HepG2 (cell line): ENCODE measurements around the gene PCNT. TPM values are rescaled to one million over a fixed set of nuclear protein-coding genes. Genes with fewer than 3 reads are reported as not detected.

Source experiments
- AGO1 ChIP-seq: fragments of 200-400 bp; formaldehyde crosslinking; IDR thresholded peaks from 2 replicates; pipeline ENCODE4 v1.6.1; 2017; ENCODE audit warnings: mild to moderate bottlenecking, low read depth, low read length, moderate library complexity; ENCODE audit not compliant: poor library complexity, severe bottlenecking
- ARID2 ChIP-seq: sonication (generic); formaldehyde crosslinking; IDR thresholded peaks from 2 replicates; pipeline ENCODE4 v1.8.1; 2022; ENCODE audit warnings: mild to moderate bottlenecking, missing genetic modification reagents, borderline replicate concordance
- IKZF4 ChIP-seq: sonication (generic); formaldehyde crosslinking; IDR thresholded peaks from 2 replicates; pipeline ENCODE4 v1.5.1; 2020; ENCODE audit warnings: borderline replicate concordance, mild to moderate bottlenecking, low read depth, missing genetic modification reagents; ENCODE audit errors: not compliant biosample characterization
- IRF1 ChIP-seq: sonication (generic); formaldehyde crosslinking; IDR thresholded peaks from 2 replicates; pipeline ENCODE4 v1.4.0; 2020; ENCODE audit warnings: low read depth, mild to moderate bottlenecking, missing genetic modification reagents
- NR2C2 ChIP-seq: sonication (generic); formaldehyde crosslinking; IDR thresholded peaks from 2 replicates; pipeline ENCODE4 v1.4.0; 2020; ENCODE audit warnings: missing genetic modification reagents, mild to moderate bottlenecking, moderate library complexity, borderline replicate concordance
- ZBTB7B ChIP-seq: sonication (generic); formaldehyde crosslinking; IDR thresholded peaks from 2 replicates; pipeline ENCODE4 v1.4.0; 2020; ENCODE audit warnings: missing genetic modification reagents
- ZC3H13 ChIP-seq: sonication (generic); formaldehyde crosslinking; IDR thresholded peaks from 2 replicates; pipeline ENCODE4 v1.8.1; 2023; ENCODE audit warnings: mild to moderate bottlenecking, missing genetic modification reagents, moderate library complexity
- ZNF350 ChIP-seq: sonication (generic); formaldehyde crosslinking; IDR thresholded peaks from 2 replicates; pipeline ENCODE4 v1.4.0; 2020; ENCODE audit warnings: mild to moderate bottlenecking, low read depth, missing genetic modification reagents, borderline replicate concordance
- ZNF576 ChIP-seq: sonication (generic); formaldehyde crosslinking; IDR thresholded peaks from 2 replicates; pipeline ENCODE4 v1.4.0; 2020; ENCODE audit warnings: mild to moderate bottlenecking, missing genetic modification reagents
- ZNF598 ChIP-seq: sonication (generic); formaldehyde crosslinking; IDR thresholded peaks from 2 replicates; pipeline ENCODE4 v1.5.1; 2020; ENCODE audit warnings: mild to moderate bottlenecking, missing genetic modification reagents, borderline replicate concordance
- ZSCAN21 ChIP-seq: sonication (generic); formaldehyde crosslinking; IDR thresholded peaks from 2 replicates; pipeline ENCODE4 v1.8.0; 2022; ENCODE audit warnings: mild to moderate bottlenecking, missing genetic modification reagents, moderate library complexity, borderline replicate concordance
- polyA plus RNA-seq, 8 experiments: library from polyadenylated mRNA; depleted of rRNA in 3 of 8; stranded (reverse) in 7 of 8; unstranded in 1 of 8; fragments of >200 nt; fragmentation: Illumina TruSeq in 4 of 8; extraction: Trizol in 4 of 8; gene quantifications; 2 replicates each; pipeline versions ENCODE4 v1.2.1 to v1.2.3, GENCODE V29; 2011 to 2016; ENCODE audit warnings: low read depth in 4 of 8, missing spikeins in 1 of 8, mixed read lengths in 1 of 8; ENCODE audit not compliant: insufficient read depth in 1 of 8
- total RNA-seq, 5 experiments: library from RNA; depleted of rRNA; stranded (reverse); fragments of >200 nt; fragmentation: Illumina TruSeq; extraction: Trizol; gene quantifications; 2 replicates each; pipeline ENCODE4 v1.2.3, GENCODE V29; 2016; ENCODE audit warnings: low read depth in 1 of 5
- TF ChIP-seq, protein P1 (sequence below): sonication (generic); formaldehyde crosslinking; IDR thresholded peaks from 2 replicates; pipeline ENCODE4 v1.9.0; 2021; ENCODE audit warnings: missing genetic modification reagents, borderline replicate concordance
- TF ChIP-seq, protein P2 (sequence below): sonication (generic); formaldehyde crosslinking; IDR thresholded peaks from 2 replicates; pipeline ENCODE4 v1.4.0; 2020; ENCODE audit warnings: missing genetic modification reagents, borderline replicate concordance
- TF ChIP-seq, protein P3 (sequence below): sonication (generic); formaldehyde crosslinking; IDR thresholded peaks from 2 replicates; pipeline ENCODE4 v1.4.0; 2020; ENCODE audit warnings: missing genetic modification reagents, borderline replicate concordance

The PCNT gene
- total and polyA plus RNA-seq, 2 of the 13 experiments (the other 11 are each of a cell fraction or from before 2014, with no cell fraction given) = 5.6 to 12.4 TPM

GRCh38 chr21:46285761-46286647, 38.0 kb upstream of the PCNT start, which contains the start of gene YBEY (continued):
- TF ChIP-seq AGO1 (peak; percentile 51), ZNF350 (CRISPR knock-in tag) (peak; percentile 38; the same call in 1 of the 2 replicates), NR2C2 (CRISPR knock-in tag) (peak; percentile 77), IKZF4 (CRISPR knock-in tag) (peak; percentile 76), ZSCAN21 (CRISPR knock-in tag) (no peak; the same call in 1 of the 2 replicates), ARID2 (CRISPR knock-in tag) (peak; percentile 50; the same call in 1 of the 2 replicates), ZBTB7B (CRISPR knock-in tag) (peak; percentile 88), ZC3H13 (0 out of 2 replicates have a peak, but pooled peaks have one; percentile 51), ZNF576 (CRISPR knock-in tag) (no peak), IRF1 (no peak), ZNF598 (CRISPR knock-in tag) (no peak)
- TF ChIP-seq, protein P1, sequence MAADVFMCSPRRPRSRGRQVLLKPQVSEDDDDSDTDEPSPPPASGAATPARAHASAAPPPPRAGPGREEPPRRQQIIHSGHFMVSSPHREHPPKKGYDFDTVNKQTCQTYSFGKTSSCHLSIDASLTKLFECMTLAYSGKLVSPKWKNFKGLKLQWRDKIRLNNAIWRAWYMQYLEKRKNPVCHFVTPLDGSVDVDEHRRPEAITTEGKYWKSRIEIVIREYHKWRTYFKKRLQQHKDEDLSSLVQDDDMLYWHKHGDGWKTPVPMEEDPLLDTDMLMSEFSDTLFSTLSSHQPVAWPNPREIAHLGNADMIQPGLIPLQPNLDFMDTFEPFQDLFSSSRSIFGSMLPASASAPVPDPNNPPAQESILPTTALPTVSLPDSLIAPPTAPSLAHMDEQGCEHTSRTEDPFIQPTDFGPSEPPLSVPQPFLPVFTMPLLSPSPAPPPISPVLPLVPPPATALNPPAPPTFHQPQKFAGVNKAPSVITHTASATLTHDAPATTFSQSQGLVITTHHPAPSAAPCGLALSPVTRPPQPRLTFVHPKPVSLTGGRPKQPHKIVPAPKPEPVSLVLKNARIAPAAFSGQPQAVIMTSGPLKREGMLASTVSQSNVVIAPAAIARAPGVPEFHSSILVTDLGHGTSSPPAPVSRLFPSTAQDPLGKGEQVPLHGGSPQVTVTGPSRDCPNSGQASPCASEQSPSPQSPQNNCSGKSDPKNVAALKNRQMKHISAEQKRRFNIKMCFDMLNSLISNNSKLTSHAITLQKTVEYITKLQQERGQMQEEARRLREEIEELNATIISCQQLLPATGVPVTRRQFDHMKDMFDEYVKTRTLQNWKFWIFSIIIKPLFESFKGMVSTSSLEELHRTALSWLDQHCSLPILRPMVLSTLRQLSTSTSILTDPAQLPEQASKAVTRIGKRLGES (CRISPR knock-in tag) = 0 out of 2 replicates have a peak, but pooled peaks have one; percentile 17
- TF ChIP-seq, protein P2, sequence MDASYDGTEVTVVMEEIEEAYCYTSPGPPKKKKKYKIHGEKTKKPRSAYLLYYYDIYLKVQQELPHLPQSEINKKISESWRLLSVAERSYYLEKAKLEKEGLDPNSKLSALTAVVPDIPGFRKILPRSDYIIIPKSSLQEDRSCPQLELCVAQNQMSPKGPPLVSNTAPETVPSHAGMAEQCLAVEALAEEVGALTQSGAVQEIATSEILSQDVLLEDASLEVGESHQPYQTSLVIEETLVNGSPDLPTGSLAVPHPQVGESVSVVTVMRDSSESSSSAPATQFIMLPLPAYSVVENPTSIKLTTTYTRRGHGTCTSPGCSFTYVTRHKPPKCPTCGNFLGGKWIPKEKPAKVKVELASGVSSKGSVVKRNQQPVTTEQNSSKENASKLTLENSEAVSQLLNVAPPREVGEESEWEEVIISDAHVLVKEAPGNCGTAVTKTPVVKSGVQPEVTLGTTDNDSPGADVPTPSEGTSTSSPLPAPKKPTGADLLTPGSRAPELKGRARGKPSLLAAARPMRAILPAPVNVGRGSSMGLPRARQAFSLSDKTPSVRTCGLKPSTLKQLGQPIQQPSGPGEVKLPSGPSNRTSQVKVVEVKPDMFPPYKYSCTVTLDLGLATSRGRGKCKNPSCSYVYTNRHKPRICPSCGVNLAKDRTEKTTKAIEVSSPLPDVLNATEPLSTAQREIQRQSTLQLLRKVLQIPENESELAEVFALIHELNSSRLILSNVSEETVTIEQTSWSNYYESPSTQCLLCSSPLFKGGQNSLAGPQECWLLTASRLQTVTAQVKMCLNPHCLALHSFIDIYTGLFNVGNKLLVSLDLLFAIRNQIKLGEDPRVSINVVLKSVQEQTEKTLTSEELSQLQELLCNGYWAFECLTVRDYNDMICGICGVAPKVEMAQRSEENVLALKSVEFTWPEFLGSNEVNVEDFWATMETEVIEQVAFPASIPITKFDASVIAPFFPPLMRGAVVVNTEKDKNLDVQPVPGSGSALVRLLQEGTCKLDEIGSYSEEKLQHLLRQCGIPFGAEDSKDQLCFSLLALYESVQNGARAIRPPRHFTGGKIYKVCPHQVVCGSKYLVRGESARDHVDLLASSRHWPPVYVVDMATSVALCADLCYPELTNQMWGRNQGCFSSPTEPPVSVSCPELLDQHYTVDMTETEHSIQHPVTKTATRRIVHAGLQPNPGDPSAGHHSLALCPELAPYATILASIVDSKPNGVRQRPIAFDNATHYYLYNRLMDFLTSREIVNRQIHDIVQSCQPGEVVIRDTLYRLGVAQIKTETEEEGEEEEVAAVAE (CRISPR knock-in tag) = no peak
- TF ChIP-seq, protein P3, sequence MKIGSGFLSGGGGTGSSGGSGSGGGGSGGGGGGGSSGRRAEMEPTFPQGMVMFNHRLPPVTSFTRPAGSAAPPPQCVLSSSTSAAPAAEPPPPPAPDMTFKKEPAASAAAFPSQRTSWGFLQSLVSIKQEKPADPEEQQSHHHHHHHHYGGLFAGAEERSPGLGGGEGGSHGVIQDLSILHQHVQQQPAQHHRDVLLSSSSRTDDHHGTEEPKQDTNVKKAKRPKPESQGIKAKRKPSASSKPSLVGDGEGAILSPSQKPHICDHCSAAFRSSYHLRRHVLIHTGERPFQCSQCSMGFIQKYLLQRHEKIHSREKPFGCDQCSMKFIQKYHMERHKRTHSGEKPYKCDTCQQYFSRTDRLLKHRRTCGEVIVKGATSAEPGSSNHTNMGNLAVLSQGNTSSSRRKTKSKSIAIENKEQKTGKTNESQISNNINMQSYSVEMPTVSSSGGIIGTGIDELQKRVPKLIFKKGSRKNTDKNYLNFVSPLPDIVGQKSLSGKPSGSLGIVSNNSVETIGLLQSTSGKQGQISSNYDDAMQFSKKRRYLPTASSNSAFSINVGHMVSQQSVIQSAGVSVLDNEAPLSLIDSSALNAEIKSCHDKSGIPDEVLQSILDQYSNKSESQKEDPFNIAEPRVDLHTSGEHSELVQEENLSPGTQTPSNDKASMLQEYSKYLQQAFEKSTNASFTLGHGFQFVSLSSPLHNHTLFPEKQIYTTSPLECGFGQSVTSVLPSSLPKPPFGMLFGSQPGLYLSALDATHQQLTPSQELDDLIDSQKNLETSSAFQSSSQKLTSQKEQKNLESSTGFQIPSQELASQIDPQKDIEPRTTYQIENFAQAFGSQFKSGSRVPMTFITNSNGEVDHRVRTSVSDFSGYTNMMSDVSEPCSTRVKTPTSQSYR (CRISPR knock-in tag) = peak; percentile 62; the same call in 1 of the 2 replicates
